Iris pigment epithelial cell (primary cell): Measurements from ENCODE around the gene CDKN2A.

ENCODE experiments used
- DNase-seq: peaks from one replicate; pipeline ENCODE4 v3.0.0-alpha.2; 2011; ENCODE audit warnings: low read depth

Gene CDKN2A

DNA sequence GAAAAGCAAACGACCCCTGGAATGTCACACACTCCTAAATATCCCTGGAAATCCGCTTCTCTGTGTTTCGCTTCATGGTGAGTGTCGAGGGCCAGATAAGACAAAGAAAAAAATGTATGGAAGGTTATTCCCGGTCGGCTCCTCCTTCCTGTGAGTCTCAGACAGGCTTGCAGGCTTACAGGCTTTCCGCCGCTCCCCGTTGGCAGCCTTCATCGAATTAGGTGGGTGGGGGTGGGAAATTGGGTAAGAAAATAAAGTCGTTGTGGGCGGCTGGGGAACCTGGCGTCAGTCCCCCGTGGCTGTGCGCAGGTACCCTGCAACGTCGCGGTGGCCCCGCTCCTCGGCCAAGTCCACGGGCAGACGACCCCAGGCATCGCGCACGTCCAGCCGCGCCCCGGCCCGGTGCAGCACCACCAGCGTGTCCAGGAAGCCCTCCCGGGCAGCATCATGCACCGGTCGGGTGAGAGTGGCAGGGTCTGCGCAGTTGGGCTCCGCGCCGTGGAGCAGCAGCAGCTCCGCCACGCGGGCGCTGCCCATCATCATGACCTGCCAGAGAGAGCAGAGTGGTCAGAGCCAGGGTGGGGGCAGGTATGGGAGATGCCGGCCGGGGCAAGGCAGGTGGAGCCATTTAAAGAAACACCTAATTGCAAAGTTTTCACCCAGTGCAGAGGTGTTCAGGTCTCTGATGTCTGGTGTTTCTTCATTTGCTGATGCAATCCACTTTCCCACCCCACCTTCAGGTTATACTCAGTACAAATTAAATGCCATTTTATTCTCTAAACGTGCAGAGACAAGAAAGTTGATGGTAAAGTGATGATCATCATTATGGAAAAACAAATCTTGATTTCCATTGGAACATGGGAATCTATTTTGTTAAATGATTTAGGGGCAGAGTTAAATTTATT is 11.8 kb upstream of the CDKN2A start:
- DNase-seq, result peak; percentile 64

- peak; percentile 64 for DNase-seq
Observed at GRCh38 chr9:22005021-22005701, 11.0 kb upstream of the CDKN2A start.

GRCh38 chr9:22002038-22002437 is 7.8 kb upstream of the CDKN2A start:
- no peak for DNase-seq

GRCh38 chr9:21998026-21998425 is 3.8 kb upstream of the CDKN2A start:
- DNase-seq, result no peak

- no peak for DNase-seq
Observed at GRCh38 chr9:21997480-21997879, 3.3 kb upstream of the CDKN2A start.

GRCh38 chr9:21996858-21997257 is 2.7 kb upstream of the CDKN2A start:
- DNase-seq, result no peak

DNA sequence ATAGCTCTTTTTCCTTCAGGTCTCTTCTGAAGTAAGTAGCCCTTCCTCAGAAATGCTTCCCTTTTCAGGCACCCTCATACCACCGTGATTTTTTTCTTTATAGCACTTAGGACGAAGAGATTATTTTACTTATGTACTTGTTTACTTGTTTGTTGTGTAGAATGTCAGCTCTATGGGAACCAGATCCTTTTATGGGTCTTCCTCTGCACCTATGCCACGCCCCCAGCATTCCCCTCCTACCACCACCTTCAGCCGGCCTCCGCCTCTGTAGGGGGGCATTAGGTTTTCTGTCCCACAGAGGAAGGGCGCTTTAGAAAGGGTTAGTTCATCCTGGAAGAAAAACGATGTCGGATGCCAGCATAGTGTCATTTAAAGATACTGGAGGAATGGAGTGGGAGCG is 2.2 kb upstream of the CDKN2A start:
- DNase-seq, result no peak

DNA sequence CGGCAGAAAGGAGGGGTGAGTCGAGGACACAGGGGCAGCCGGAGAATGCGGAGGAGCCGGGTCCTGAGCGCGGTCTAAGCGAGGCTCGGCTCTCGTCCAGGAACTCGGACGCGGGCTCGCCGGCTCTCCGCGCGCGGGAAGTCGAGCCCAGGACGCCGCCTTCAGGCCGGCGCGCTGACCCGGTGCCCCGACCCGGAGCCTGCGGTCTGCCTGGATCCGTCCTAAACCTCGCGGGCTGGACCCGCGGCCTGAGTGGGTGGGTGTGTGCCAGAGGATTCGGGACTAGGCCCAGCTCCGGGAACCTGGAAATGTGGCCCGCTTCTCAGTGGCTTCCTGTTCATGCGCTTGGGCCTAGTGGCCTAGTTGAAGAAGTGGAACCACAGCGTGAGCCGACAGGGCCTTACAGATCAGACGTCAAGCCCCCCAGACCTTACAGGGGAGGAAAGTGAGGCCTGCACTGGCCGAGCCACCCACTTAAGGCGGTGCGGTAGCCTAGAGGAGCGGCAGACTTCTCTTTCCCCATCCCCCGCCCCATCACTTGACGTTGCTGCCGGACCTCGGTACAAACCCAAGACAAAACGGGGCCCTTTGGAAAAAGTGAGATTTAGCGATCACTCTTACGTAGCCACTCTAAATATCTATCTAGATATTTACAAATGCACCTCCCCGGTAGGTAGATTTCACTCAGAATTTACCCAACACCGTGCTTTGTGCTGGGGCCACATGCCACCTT is 1.6 kb upstream of the CDKN2A start:
- peak; percentile 77 for DNase-seq

- DNase-seq, result peak; percentile 77
Observed at GRCh38 chr9:21995006-21995665, 944 bp upstream of the CDKN2A start.

DNA sequence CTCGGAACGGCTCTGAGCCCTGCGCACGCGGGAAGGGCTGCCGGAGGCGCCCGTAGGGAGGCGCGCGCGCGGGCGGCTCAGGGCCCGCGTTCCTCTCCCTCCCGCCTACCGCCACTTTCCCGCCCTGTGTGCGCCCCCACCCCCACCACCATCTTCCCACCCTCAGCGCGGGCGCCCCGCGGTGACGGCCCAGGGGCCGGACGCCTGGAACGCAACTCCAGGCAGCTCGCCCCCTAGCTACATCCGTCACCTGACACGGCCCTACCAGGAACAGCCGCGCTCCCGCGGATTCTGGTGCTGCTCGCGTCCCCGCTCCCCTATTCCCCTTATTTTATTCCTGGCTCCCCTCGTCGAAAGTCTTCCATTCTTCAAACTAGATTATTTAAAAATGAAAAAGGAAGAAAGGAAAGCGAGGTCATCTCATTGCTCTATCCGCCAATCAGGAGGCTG is 389 bp upstream of the CDKN2A start, which contains the start of gene CDKN2B-AS1:
Gene CDKN2B-AS1 (plus strand): TSS at position 236 of the 450 bp plus-strand sequence.
- peak; percentile 78 for DNase-seq

DNA sequence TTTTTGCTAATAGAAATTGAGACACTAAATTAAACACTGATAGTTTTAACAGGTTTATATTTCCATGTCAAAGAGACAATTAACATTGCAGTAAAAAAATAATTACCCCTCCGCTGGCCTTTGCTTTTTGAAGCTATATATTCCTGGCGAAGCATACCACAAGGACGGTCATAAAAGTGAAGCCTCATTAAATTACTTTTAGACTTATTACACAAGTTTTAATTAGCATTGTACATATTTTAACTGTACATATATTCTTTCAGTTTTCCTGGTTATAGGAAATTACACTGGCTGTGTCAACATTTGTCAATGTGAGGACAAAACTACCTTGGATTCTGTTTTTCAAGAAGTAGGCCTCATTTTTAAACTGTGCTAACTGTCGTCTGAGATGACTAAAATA is 1.2 kb downstream of the CDKN2A start:
- no peak for DNase-seq

DNA sequence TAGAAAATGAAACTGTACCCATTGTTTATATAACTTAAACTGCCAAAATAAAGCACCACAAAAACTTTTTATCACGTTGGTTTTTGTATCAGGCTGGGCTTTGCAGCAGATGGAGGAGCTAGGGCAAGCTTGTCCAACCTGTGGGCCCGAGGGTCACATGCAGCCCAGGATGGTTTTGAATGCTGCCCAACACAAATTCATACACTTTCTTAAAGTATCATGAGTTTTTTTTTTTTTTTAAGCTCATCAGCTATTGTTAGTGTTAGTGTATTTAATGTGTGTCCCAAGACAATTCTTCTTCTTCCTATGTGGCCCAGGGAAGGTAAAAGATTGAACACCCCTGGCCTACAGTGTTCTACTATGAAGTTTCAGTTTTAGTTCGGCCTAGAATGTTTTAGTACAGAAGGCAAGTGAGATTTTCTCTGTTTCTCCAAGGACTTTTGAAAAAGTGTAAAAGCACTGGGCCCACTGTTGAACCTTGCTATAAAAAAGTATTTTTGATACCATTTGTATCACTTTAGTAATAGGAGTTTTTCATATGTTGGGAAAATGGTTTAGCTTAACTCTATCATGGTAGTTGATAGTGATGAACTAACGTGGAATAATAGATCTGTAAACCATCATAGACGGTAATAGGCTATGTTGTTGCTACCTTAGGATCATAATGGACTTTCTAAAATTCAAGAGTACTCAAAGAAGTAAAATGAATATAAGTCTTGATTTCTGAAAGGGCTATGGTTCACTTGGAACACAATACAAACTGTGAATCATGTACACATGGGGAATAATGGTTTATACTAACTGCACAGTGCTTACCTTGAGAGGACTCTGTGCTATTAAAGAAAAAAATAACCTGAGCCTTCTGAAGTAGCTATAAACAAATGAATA is 2.9 kb downstream of the CDKN2A start:
- DNase-seq, result no peak

GRCh38 chr9:21989440-21990189 is 4.6 kb downstream of the CDKN2A start:
- no peak for DNase-seq

- DNase-seq, result no peak
Observed at GRCh38 chr9:21988056-21988990, 5.9 kb downstream of the CDKN2A start.

DNA sequence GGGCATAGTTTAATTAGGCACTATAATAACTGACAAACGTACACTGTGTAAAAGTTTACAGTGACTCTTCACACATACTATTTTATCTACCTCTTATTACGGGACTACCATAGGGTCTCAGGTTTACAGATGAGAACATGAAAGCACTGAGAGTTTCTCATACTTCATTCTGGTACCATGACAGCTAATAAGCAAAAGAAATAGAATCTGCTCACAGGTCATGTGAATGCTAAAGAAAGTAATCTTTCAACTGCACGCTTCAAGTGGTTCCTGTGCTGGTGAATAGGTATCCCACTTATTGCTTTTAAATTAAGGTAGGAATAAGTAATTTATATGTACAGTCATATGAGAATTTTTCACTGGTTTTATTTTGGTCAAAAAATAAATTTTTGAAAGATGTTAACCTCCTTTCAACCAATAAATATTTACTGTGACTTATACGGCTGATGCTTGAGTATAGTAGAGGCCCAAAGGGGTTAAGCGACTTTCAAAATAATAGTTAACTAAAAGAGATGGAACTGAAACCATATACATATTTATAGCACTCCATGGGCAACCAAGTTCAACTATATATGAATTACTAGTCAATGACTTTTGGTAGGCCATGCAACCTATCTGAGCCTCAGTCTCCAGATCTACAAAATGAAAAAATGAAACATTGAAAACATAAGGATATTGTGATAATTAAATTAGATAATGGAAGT is 8.1 kb downstream of the CDKN2A start:
- DNase-seq, result no peak

GRCh38 chr9:21984101-21984500 is 10.1 kb downstream of the CDKN2A start:
- DNase-seq, result no peak

DNA sequence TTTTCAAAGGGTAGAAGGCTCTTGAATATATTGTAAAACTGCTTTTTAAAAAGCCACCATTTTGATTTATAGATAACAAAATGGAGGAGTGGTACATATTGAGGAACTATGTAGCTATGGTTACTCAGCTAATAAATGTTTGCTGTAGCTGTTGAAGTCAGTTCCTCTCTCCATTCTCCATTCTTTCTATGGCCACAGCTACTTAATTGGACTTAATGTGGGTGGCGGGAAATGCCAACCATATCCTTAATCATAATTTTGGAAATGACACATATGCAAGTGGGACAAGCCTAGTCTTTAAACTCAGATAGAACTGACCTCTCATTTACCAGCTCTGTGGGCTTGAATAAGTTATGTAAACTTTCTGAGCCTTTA is 10.6 kb downstream of the CDKN2A start:
- DNase-seq, result no peak

GRCh38 chr9:21982861-21983560 is 11.2 kb downstream of the CDKN2A start:
- no peak for DNase-seq
